K562 (cell line): ENCODE results near the gene GALT. TPM values are rescaled to one million over a fixed set of nuclear protein-coding genes. Genes with fewer than 3 reads are reported as not detected.

ENCODE experiments used
- E2F5 ChIP-seq: sonication (generic); formaldehyde crosslinking; IDR thresholded peaks from 2 replicates; pipeline ENCODE4 v1.8.0; 2022; ENCODE audit warnings: mild to moderate bottlenecking, missing genetic modification reagents
- ERF ChIP-seq: fragments of 450-650 bp; formaldehyde crosslinking; IDR thresholded peaks from 2 replicates; pipeline ENCODE4 v1.4.0; 2020; ENCODE audit warnings: mild to moderate bottlenecking, mixed read lengths
- JUN ChIP-seq, 2 experiments: sonication (generic) in 1 of 2; formaldehyde crosslinking in 1 of 2; IDR thresholded peaks; 2 replicates each; pipeline versions ENCODE4 v1.6.1 to v1.8.0; 2012 to 2022; ENCODE audit warnings: borderline replicate concordance in 2 of 2, mild to moderate bottlenecking in 2 of 2, improper control_type of control experiment in 1 of 2, low read depth in 1 of 2, low read length in 1 of 2, missing genetic modification reagents in 1 of 2
- KAT7 ChIP-seq: sonication (generic); formaldehyde crosslinking; IDR thresholded peaks from 2 replicates; pipeline ENCODE4 v1.8.0; 2022; ENCODE audit warnings: missing genetic modification reagents, mild to moderate bottlenecking, borderline replicate concordance
- REST ChIP-seq, 2 experiments: fragments of 450-650 bp; formaldehyde crosslinking in 1 of 2; IDR thresholded peaks; 2 replicates each; pipeline versions ENCODE4 v1.4.0 to v1.6.1; 2014 to 2020; ENCODE audit warnings: mild to moderate bottlenecking in 2 of 2, borderline replicate concordance in 1 of 2, low read depth in 1 of 2
- TSHZ1 ChIP-seq: fragments of 250-450 bp; sonication (Bioruptor Pico); IDR thresholded peaks from 2 replicates; pipeline ENCODE4 v1.4.0; 2020; ENCODE audit warnings: mild to moderate bottlenecking, moderate library complexity
- YY1 ChIP-seq, 3 experiments: IDR thresholded peaks; 2 replicates each; pipeline ENCODE4 v1.6.1; 2011; ENCODE audit warnings: low read length in 2 of 3, mild to moderate bottlenecking in 2 of 3, moderate library complexity in 2 of 3, borderline replicate concordance in 1 of 3, control low read depth in 1 of 3, low read depth in 1 of 3; ENCODE audit not compliant: insufficient read depth in 3 of 3, insufficient replicate concordance in 2 of 3, control insufficient read depth in 1 of 3, insufficient read length in 1 of 3; ENCODE audit errors: extremely low read depth in 1 of 3
- ZFP91 ChIP-seq: sonication (generic); formaldehyde crosslinking; IDR thresholded peaks from 2 replicates; pipeline ENCODE4 v1.8.0; 2022; ENCODE audit warnings: mild to moderate bottlenecking, missing genetic modification reagents
- polyA plus RNA-seq, 8 experiments: library from polyadenylated mRNA; depleted of rRNA in 4 of 8; stranded (reverse) in 5 of 8; unstranded in 3 of 8; fragments of >200 nt; fragmentation: Nextera tagmentation in 2 of 8; fragmentation: Illumina TruSeq in 1 of 8; extraction: Ambion mirVana in 2 of 8; extraction: Trizol in 1 of 8; gene quantifications; 2 replicates each; pipeline versions ENCODE4 v1.2.1 to v1.2.3, GENCODE V29; 2011 to 2014; ENCODE audit warnings: inconsistent platforms in 1 of 8, missing spikeins in 1 of 8
- total RNA-seq, 7 experiments: library from RNA; depleted of rRNA in 6 of 7; stranded (reverse); fragments of >200 nt in 6 of 7; fragmentation: Illumina TruSeq in 2 of 7; extraction: Trizol in 2 of 7; gene quantifications; 2 replicates each; pipeline versions ENCODE4 v1.2.1 to v1.2.3, GENCODE V29; 2011 to 2021; ENCODE audit warnings: low replicate concordance in 1 of 7

The GALT gene
- total and polyA plus RNA-seq, 9 of the 15 experiments (the other 6 are each of a cell fraction or from before 2014, with no cell fraction given), result 7.3 to 29.2 (median 15.6) TPM

GRCh38 chr9:34651876-34652601 is 5.6 kb downstream of the GALT start, which contains the start of gene IL11RA (continued):
- TF ChIP-seq ZFP91 (CRISPR knock-in tag) (0 out of 2 replicates have a peak, but pooled peaks have one; percentile 65), ERF (CRISPR knock-in tag) (no peak), JUN (IDR thresholded peaks at IDR 0.05; ENCODE audit: borderline replicate concordance, low read depth, low read length) (no peak), JUN (CRISPR knock-in tag; IDR thresholded peaks at IDR 0.05; ENCODE audit: borderline replicate concordance) (no peak), YY1 (IDR thresholded peaks at IDR 0.05; ENCODE audit: borderline replicate concordance in 1 of 3, control insufficient read depth in 1 of 3, extremely low read depth in 1 of 3, insufficient read depth in 3 of 3, insufficient read length in 1 of 3, insufficient replicate concordance in 2 of 3, low read depth in 1 of 3, low read length in 2 of 3) (peak in 1 of 3 experiments; percentile 59), REST (IDR thresholded peaks at IDR 0.05; ENCODE audit: borderline replicate concordance) (0 out of 2 replicates have a peak, but pooled peaks have one; percentile 2), REST (CRISPR knock-in tag; IDR thresholded peaks at IDR 0.05; ENCODE audit: low read depth) (no peak), E2F5 (CRISPR knock-in tag) (no peak), TSHZ1 (CRISPR knock-in tag) (no peak), KAT7 (CRISPR knock-in tag) (no peak)
